ENCODE measurements around the gene RET.

Gene RET

GRCh38 chr10:43110338-43111071, 33.6 kb downstream of the RET start:
- DNase-seq: no peak

- no peak for DNase-seq
Measured at GRCh38 chr10:43111101-43111500, 34.2 kb downstream of the RET start.

GRCh38 chr10:43111921-43112607, 35.2 kb downstream of the RET start:
- no peak for DNase-seq

- no peak for DNase-seq
Measured at GRCh38 chr10:43112608-43112961, 35.7 kb downstream of the RET start.

GRCh38 chr10:43113201-43114087, 36.6 kb downstream of the RET start:
- DNase-seq: no peak

GRCh38 chr10:43114088-43114742, 37.3 kb downstream of the RET start:
- no peak for DNase-seq

GRCh38 chr10:43114743-43115611, 38.1 kb downstream of the RET start:
- no peak for DNase-seq

- DNase-seq: no peak
Measured at GRCh38 chr10:43115881-43116595, 39.2 kb downstream of the RET start.

- no peak for DNase-seq
Measured at GRCh38 chr10:43116596-43116995, 39.7 kb downstream of the RET start.

- no peak for DNase-seq
Measured at GRCh38 chr10:43117031-43117776, 40.3 kb downstream of the RET start.

- DNase-seq: no peak
Measured at GRCh38 chr10:43117777-43118583, 41.1 kb downstream of the RET start.

- DNase-seq: no peak
Measured at GRCh38 chr10:43118631-43119415, 42.0 kb downstream of the RET start.

GRCh38 chr10:43119416-43120115, 42.7 kb downstream of the RET start:
- no peak for DNase-seq

GRCh38 chr10:43120116-43120928, 43.5 kb downstream of the RET start:
- DNase-seq: no peak

GRCh38 chr10:43120929-43121314, 44.1 kb downstream of the RET start:
- no peak for DNase-seq

GRCh38 chr10:43121444-43121843, 44.6 kb downstream of the RET start:
- DNase-seq: no peak

GRCh38 chr10:43122096-43122495, 45.2 kb downstream of the RET start:
- no peak for DNase-seq

Measured in NCI-H2081 treated with DMSO at 0.1 percent for 48 hours (cell line).